Loucy (cell line): ENCODE data around the gene HSPA12B.

Experiments used
- CTCF ChIP-seq: fragments of 200-600 bp; sonication (generic); conservative IDR thresholded peaks from 2 replicates; pipeline ENCODE4 v1.5.1; 2014; ENCODE audit warnings: mild to moderate bottlenecking, antibody characterized with exemption, low read length
- EZH2phosphoT487 ChIP-seq: fragments of 200-600 bp; IDR thresholded peaks from 2 replicates; pipeline ENCODE4 v1.6.1; 2018; ENCODE audit warnings: antibody characterized with exemption, mild to moderate bottlenecking, moderate library complexity, borderline replicate concordance

- TF ChIP-seq CTCF = no peak
- TF ChIP-seq EZH2phosphoT487 = no peak
Observed at GRCh38 chr20:3755269-3755668, 22.8 kb downstream of the HSPA12B start.
